ENCODE measurements around the gene LTBP2.

DNA sequence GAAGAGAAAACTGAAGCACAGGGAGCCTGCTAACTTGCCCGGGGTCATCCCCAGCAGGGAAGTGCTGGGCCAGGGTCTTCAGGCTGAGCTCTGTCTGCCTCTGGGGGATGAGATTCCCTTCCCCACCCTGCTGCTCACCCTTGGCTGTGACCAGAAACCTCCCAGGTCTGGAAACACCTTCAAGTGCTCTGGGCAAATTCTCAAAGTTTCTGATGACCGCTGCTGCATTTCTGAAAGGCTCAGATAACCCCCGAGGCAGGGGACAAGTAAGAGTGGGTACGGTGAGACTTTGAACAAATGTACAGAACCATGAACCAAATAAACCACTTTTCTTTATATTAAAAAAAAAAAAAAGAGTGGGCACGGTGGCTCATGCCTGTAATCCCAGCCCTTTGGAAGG is 41.3 kb downstream of the LTBP2 start:
- no peak for TF ChIP-seq POLR2A (IDR thresholded peaks at IDR 0.05; ENCODE audit: low read depth, low read length)
- no peak for TF ChIP-seq POLR2AphosphoS5 (IDR thresholded peaks at IDR 0.05; ENCODE audit: low read depth, low read length)
- TF ChIP-seq TAF1 (IDR thresholded peaks at IDR 0.05; ENCODE audit: borderline replicate concordance, low read depth, low read length): no peak

All from GM12892 (cell line).